HCT116 (cell line): Measurements from ENCODE around the gene KIF5C. TPM values are rescaled to one million over a fixed set of nuclear protein-coding genes. Genes with fewer than 3 reads are reported as not detected.

Experiments
- ATAC-seq: fragments of 200-7000 bp; cut with Tn5 transposase; 2 replicates; pipeline ENCODE4 v1.9.1; 2020; ENCODE audit warnings: mild to moderate bottlenecking, moderate library complexity
- BruUV-seq: library from RNA; stranded (reverse); fragments of 400-500 nt; replicated peaks from 2 replicates; lab custom pipeline; 2021; lab: Mats Ljungman, UMichigan
- CTCF ChIA-PET: fragments of 300-600 bp; sonication (Branson Sonifier 250); formaldehyde crosslinking; loops from one replicate; lab custom pipeline; 2021; ENCODE audit warnings: antibody characterized with exemption; lab: Charles Lee
- POLR2A ChIA-PET: fragments of 300-600, 350-600 bp; sonication (Branson Sonifier 250); formaldehyde crosslinking; loops from one replicate; lab custom pipeline; 2021; ENCODE audit warnings: antibody characterized with exemption; lab: Charles Lee
- RAD21 ChIA-PET, 2 experiments: fragments of 300-600 bp; sonication (Branson Sonifier 250); formaldehyde crosslinking; loops; one replicate each; lab custom pipeline; 2023; ENCODE audit warnings: low total read pairs in 2 of 2; ENCODE audit not compliant: uncharacterized antibody in 2 of 2, unreplicated experiment in 2 of 2, low non-redundant PET in 1 of 2; lab: Charles Lee
- DNase-seq: peaks from one replicate; pipeline ENCODE4 v3.0.0-alpha.2; 2010; ENCODE audit warnings: low read depth, low spot score
- H2AFZ ChIP-seq: fragments of 200-600 bp; shearing (Covaris generic), sonication (generic); 2 replicates; pipeline ENCODE4 v1.6.1; 2017; ENCODE audit warnings: low read depth, mixed run types, mixed read lengths, antibody characterized with exemption, low read length; ENCODE audit not compliant: poor library complexity, severe bottlenecking
- H3K27ac ChIP-seq: 2 replicates; pipeline ENCODE4 v1.5.1; 2012; ENCODE audit warnings: low read depth, low read length
- H3K27me3 ChIP-seq: fragments of 200-600 bp; sonication (generic); 2 replicates; pipeline ENCODE4 v1.6.1; 2016; ENCODE audit warnings: mixed run types, low read length, mixed read lengths; ENCODE audit not compliant: insufficient read depth
- H3K36me3 ChIP-seq, 2 experiments: fragments of 200-500 bp in 1 of 2; fragments of 200-600 bp in 1 of 2; sonication (Bioruptor generic) in 1 of 2; sonication (generic) in 1 of 2; 2 replicates each; pipeline versions ENCODE4 v1.5.1 to v1.6.1; 2014 to 2016; ENCODE audit warnings: low read length in 2 of 2, inconsistent platforms in 1 of 2, mixed read lengths in 1 of 2, mixed run types in 1 of 2; ENCODE audit not compliant: insufficient read depth in 2 of 2, control insufficient read depth in 1 of 2
- H3K4me1 ChIP-seq, 2 experiments: fragments of 200-600 bp in 1 of 2; sonication (generic) in 1 of 2; 2 replicates each; pipeline versions ENCODE4 v1.5.1 to v1.6.1; 2012 to 2017; ENCODE audit warnings: low read length in 2 of 2, inconsistent platforms in 1 of 2, mild to moderate bottlenecking in 1 of 2, mixed read lengths in 1 of 2, mixed run types in 1 of 2, moderate library complexity in 1 of 2; ENCODE audit not compliant: insufficient read depth in 2 of 2, control insufficient read depth in 1 of 2
- H3K4me2 ChIP-seq: fragments of 200-600 bp; sonication (generic); 2 replicates; pipeline ENCODE4 v1.6.1; 2017; ENCODE audit warnings: mixed run types, low read length, mixed read lengths
- H3K4me3 ChIP-seq, 2 experiments: fragments of 200-600 bp in 1 of 2; sonication (generic) in 1 of 2; replicated peaks in 1 of 2; 2 replicates each; pipeline ENCODE4 v1.5.1; 2011 to 2016; ENCODE audit warnings: low read length in 2 of 2, control low read depth in 1 of 2, low read depth in 1 of 2, mild to moderate bottlenecking in 1 of 2, mixed read lengths in 1 of 2, mixed run types in 1 of 2
- H3K79me2 ChIP-seq: fragments of 200-600 bp; sonication (generic); 2 replicates; pipeline ENCODE4 v1.6.1; 2017; ENCODE audit warnings: mild to moderate bottlenecking, mixed run types, low read length, moderate library complexity, mixed read lengths; ENCODE audit not compliant: insufficient read depth
- H3K9ac ChIP-seq: fragments of 200-600 bp; sonication (generic); 2 replicates; pipeline ENCODE4 v1.6.1; 2016; ENCODE audit warnings: low read length, mixed read lengths
- H3K9me2 ChIP-seq: fragments of 200-600 bp; sonication (generic), shearing (Covaris generic); 2 replicates; pipeline ENCODE4 v1.6.1; 2017; ENCODE audit warnings: mixed run types, mild to moderate bottlenecking, moderate library complexity; ENCODE audit not compliant: insufficient read depth
- H3K9me3 ChIP-seq, 2 experiments: fragments of 200-500 bp in 1 of 2; fragments of 200-600 bp in 1 of 2; sonication (Bioruptor generic) in 1 of 2; sonication (generic) in 1 of 2; 2 replicates each; pipeline ENCODE4 v1.6.1; 2014 to 2017; ENCODE audit warnings: low read length in 2 of 2, mixed read lengths in 2 of 2, inconsistent platforms in 1 of 2, low read depth in 1 of 2, mild to moderate bottlenecking in 1 of 2, mixed run types in 1 of 2, moderate library complexity in 1 of 2; ENCODE audit not compliant: control insufficient read depth in 1 of 2, insufficient read depth in 1 of 2
- H4K20me1 ChIP-seq: fragments of 200-600 bp; sonication (generic), shearing (Covaris generic); 2 replicates; pipeline ENCODE4 v1.6.1; 2017; ENCODE audit warnings: mixed run types, mild to moderate bottlenecking, moderate library complexity; ENCODE audit not compliant: insufficient read depth
- CBX3 ChIP-seq: IDR thresholded peaks from 2 replicates; pipeline ENCODE4 v1.6.1; 2012; ENCODE audit warnings: low read depth
- EGR1 ChIP-seq: IDR thresholded peaks from 2 replicates; pipeline ENCODE4 v1.6.1; 2012; ENCODE audit warnings: low read depth
- EZH2phosphoT487 ChIP-seq: fragments of 200-600 bp; IDR thresholded peaks from 2 replicates; pipeline ENCODE4 v1.6.1; 2018; ENCODE audit warnings: antibody characterized with exemption, borderline replicate concordance
- JUND ChIP-seq: IDR thresholded peaks from 2 replicates; pipeline ENCODE4 v1.6.1; 2012
- POLR2A ChIP-seq: IDR thresholded peaks from 2 replicates; pipeline ENCODE4 v1.7.0; 2011; ENCODE audit warnings: borderline replicate concordance; ENCODE audit not compliant: insufficient read depth, insufficient read length; ENCODE audit errors: extremely low read depth
- RAD21 ChIP-seq: IDR thresholded peaks from 2 replicates; pipeline ENCODE4 v1.6.1; 2012; ENCODE audit warnings: low read depth, mild to moderate bottlenecking
- SRF ChIP-seq: IDR thresholded peaks from 2 replicates; pipeline ENCODE4 v1.6.1; 2012; ENCODE audit warnings: low read depth
- TCF7L2 ChIP-seq: IDR thresholded peaks from 2 replicates; pipeline ENCODE4 v1.7.0; 2011; ENCODE audit warnings: borderline replicate concordance, inconsistent platforms; ENCODE audit not compliant: insufficient read depth, insufficient read length; ENCODE audit errors: extremely low read depth
- intact Hi-C: fragments of 100-400 bp; cut with micrococcal nuclease; formaldehyde crosslinking; loops from 2 replicates; pipeline ENCODE4 v1.10.0; 2022
- total RNA-seq: library from RNA; stranded (reverse); gene quantifications from one replicate; pipeline ENCODE4 v1.2.1, GENCODE V29; 2021; ENCODE audit not compliant: unreplicated experiment
- TF ChIP-seq, protein P1 (sequence below): IDR thresholded peaks from 2 replicates; pipeline ENCODE4 v1.6.1; 2012; ENCODE audit warnings: low read depth
- TF ChIP-seq, protein P2 (sequence below), 3 experiments: fragments of 200-600 bp in 1 of 3; sonication (generic) in 1 of 3; IDR thresholded peaks in 2 of 3; conservative IDR thresholded peaks in 1 of 3; 2 replicates each; pipeline ENCODE4 v1.5.1; 2012 to 2017; ENCODE audit warnings: low read depth in 2 of 3, low read length in 2 of 3, antibody characterized with exemption in 1 of 3, borderline replicate concordance in 1 of 3, control low read depth in 1 of 3, mild to moderate bottlenecking in 1 of 3, mixed read lengths in 1 of 3, mixed run types in 1 of 3, moderate library complexity in 1 of 3; ENCODE audit not compliant: insufficient read depth in 1 of 3
- TF ChIP-seq, protein P3 (sequence below): IDR thresholded peaks from 2 replicates; pipeline ENCODE4 v1.6.1; 2011; ENCODE audit warnings: mild to moderate bottlenecking, low read length, moderate library complexity; ENCODE audit not compliant: insufficient replicate concordance; ENCODE audit errors: extremely low read depth

The KIF5C gene
- total RNA-seq, 1 experiment from 2014 or later: 6.5 TPM

DNA sequence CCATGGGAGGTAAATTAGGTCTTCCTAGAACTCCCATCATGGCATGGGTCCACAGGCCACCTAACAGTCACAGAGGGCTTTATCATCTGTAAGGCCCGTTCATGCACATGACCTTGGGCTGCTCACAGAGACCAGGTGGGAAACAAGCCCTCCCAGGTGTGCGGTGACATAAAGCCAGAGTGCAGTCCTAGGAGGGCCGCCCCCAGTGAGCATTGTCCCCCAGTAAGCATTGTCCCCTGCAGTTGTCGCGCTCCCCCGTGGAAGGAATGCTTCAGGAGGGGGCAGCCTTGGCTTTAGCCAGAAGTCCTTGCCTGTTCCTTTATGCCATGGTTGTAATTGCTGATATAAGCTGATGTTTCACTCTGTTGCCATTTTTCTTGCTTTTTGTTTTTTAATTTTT lies 121.8 kb downstream of the KIF5C start:
- no peaks in the 10 kb centered on the region for H3K4me1 ChIP-seq
- H3K4me3 ChIP-seq: no peak overlapping the region
- no peak overlapping the region for H3K27ac ChIP-seq
- ChIA-PET CTCF (no interaction called here), POLR2A (no interaction called here), RAD21 (no interaction called here)
- intact Hi-C loops: no loop called here
- no peak overlapping the region for H3K4me2 ChIP-seq
- H3K27me3 ChIP-seq: no peaks in the 10 kb centered on the region
- no peak overlapping the region for H3K9ac ChIP-seq
- H3K9me3 ChIP-seq: no peaks in the 10 kb centered on the region
- no peaks in the 10 kb centered on the region for H3K36me3 ChIP-seq
- TF ChIP-seq EZH2phosphoT487 (no peak), EGR1 (no peak), TCF7L2 (no peak), CBX3 (no peak), POLR2A (no peak), JUND (no peak), RAD21 (no peak), SRF (no peak)
- TF ChIP-seq, protein P1, sequence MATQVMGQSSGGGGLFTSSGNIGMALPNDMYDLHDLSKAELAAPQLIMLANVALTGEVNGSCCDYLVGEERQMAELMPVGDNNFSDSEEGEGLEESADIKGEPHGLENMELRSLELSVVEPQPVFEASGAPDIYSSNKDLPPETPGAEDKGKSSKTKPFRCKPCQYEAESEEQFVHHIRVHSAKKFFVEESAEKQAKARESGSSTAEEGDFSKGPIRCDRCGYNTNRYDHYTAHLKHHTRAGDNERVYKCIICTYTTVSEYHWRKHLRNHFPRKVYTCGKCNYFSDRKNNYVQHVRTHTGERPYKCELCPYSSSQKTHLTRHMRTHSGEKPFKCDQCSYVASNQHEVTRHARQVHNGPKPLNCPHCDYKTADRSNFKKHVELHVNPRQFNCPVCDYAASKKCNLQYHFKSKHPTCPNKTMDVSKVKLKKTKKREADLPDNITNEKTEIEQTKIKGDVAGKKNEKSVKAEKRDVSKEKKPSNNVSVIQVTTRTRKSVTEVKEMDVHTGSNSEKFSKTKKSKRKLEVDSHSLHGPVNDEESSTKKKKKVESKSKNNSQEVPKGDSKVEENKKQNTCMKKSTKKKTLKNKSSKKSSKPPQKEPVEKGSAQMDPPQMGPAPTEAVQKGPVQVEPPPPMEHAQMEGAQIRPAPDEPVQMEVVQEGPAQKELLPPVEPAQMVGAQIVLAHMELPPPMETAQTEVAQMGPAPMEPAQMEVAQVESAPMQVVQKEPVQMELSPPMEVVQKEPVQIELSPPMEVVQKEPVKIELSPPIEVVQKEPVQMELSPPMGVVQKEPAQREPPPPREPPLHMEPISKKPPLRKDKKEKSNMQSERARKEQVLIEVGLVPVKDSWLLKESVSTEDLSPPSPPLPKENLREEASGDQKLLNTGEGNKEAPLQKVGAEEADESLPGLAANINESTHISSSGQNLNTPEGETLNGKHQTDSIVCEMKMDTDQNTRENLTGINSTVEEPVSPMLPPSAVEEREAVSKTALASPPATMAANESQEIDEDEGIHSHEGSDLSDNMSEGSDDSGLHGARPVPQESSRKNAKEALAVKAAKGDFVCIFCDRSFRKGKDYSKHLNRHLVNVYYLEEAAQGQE: no peak
- TF ChIP-seq, protein P2, sequence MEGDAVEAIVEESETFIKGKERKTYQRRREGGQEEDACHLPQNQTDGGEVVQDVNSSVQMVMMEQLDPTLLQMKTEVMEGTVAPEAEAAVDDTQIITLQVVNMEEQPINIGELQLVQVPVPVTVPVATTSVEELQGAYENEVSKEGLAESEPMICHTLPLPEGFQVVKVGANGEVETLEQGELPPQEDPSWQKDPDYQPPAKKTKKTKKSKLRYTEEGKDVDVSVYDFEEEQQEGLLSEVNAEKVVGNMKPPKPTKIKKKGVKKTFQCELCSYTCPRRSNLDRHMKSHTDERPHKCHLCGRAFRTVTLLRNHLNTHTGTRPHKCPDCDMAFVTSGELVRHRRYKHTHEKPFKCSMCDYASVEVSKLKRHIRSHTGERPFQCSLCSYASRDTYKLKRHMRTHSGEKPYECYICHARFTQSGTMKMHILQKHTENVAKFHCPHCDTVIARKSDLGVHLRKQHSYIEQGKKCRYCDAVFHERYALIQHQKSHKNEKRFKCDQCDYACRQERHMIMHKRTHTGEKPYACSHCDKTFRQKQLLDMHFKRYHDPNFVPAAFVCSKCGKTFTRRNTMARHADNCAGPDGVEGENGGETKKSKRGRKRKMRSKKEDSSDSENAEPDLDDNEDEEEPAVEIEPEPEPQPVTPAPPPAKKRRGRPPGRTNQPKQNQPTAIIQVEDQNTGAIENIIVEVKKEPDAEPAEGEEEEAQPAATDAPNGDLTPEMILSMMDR (IDR thresholded peaks at IDR 0.05 in 2 of 3, conservative IDR thresholded peaks at IDR 0.05 in 1 of 3; ENCODE audit: borderline replicate concordance in 1 of 3, insufficient read depth in 1 of 3, low read depth in 2 of 3, low read length in 2 of 3): no peak
- TF ChIP-seq, protein P3, sequence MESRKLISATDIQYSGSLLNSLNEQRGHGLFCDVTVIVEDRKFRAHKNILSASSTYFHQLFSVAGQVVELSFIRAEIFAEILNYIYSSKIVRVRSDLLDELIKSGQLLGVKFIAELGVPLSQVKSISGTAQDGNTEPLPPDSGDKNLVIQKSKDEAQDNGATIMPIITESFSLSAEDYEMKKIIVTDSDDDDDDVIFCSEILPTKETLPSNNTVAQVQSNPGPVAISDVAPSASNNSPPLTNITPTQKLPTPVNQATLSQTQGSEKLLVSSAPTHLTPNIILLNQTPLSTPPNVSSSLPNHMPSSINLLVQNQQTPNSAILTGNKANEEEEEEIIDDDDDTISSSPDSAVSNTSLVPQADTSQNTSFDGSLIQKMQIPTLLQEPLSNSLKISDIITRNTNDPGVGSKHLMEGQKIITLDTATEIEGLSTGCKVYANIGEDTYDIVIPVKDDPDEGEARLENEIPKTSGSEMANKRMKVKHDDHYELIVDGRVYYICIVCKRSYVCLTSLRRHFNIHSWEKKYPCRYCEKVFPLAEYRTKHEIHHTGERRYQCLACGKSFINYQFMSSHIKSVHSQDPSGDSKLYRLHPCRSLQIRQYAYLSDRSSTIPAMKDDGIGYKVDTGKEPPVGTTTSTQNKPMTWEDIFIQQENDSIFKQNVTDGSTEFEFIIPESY: no peak
- BruUV-seq: no TSS peak
- no peaks in the 10 kb centered on the region for H3K79me2 ChIP-seq
- H2AFZ ChIP-seq: no peak overlapping the region
- H3K9me2 ChIP-seq: no peaks in the 10 kb centered on the region
- DNase-seq (no peak), ATAC-seq (no peak)
- no peaks in the 10 kb centered on the region for H4K20me1 ChIP-seq
